GM20000 (cell line): ENCODE measurements around the gene SENP1.

Experiments
- DNase-seq: peaks from one replicate; pipeline ENCODE4 v3.0.0; 2012; ENCODE audit warnings: low spot score
- TF ChIP-seq, protein P1 (sequence below): IDR thresholded peaks from 2 replicates; pipeline ENCODE4 v1.5.1; 2012; ENCODE audit warnings: mild to moderate bottlenecking, control low read depth; ENCODE audit errors: extremely low read depth, missing control alignments

SENP1 gene

DNA sequence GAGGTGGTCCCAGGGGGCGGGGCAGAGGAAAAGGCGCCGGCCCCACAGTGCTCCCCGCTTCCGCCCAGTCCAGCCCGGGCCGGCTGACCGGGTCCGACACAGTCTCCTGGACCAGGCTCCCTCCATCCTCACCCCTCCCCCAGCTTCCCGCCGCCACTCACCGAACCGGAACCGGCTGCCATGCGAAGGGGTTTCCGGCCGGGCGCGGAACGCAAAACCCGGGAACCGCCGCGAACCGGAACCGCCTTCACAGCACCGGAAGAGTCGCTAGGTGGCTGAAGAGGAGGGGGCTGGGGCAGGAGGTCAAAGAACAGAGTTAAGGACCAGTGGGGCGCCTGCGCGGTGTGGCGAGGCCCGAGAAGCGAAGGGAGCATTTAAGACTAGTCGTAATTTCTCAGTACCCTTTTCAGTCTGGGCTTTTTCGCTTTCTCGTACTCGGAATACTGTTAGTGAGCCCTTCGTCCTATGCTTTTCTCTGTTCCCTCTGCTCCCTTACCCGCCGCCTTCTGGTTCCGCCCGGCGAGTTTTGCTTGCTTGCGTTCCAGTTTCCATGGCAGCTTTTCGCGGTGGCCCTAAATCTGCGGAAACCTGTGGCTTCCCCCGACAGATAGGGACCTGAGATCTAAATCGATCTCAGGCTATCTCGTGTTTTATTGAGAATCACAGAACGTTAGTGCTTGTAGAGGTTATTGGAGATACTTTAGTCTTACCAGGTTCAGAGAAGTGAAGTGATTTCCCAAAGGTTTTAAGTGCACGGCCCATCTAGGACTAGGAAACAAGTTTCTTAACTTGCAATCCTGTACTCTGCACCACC lies at the start of gene SENP1:
TSS of gene SENP1 (minus strand) at position 213 of the 814 bp plus-strand sequence. CDS start 4,607 bp downstream, outside the sequence.
- TF ChIP-seq, protein P1, sequence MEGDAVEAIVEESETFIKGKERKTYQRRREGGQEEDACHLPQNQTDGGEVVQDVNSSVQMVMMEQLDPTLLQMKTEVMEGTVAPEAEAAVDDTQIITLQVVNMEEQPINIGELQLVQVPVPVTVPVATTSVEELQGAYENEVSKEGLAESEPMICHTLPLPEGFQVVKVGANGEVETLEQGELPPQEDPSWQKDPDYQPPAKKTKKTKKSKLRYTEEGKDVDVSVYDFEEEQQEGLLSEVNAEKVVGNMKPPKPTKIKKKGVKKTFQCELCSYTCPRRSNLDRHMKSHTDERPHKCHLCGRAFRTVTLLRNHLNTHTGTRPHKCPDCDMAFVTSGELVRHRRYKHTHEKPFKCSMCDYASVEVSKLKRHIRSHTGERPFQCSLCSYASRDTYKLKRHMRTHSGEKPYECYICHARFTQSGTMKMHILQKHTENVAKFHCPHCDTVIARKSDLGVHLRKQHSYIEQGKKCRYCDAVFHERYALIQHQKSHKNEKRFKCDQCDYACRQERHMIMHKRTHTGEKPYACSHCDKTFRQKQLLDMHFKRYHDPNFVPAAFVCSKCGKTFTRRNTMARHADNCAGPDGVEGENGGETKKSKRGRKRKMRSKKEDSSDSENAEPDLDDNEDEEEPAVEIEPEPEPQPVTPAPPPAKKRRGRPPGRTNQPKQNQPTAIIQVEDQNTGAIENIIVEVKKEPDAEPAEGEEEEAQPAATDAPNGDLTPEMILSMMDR = no peak
- peak; percentile 87 for DNase-seq

DNA sequence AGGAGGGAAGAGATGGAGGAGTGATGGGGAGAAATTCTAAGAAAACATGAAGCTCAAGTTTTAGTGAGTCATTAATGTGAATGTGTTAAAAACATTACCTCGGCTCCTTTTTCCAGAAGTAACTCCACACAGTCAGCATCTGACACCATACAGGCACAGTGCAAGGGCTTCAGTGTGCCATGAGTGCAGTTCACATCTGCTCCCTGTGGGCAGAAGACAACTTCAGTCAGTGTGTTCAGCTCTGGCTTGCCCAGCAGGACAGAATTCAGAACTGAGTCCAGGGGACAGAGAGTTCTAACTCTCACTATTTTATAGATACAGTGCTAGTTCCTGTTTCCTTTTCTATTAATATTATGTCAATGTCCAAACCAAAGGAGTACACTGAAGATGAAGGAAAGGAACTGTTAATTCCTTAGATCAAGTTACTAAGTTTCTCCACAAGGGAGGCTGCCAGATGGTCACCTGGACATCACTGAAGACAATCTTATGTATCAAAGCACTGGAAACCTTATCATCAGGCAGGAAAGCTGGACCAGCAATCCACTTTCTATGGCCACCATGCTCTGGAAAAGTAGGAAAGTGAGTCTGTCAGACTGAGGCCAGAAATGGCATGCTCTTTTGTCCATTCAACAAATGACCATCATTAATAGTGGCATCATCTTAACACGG lies 45.4 kb upstream of the SENP1 start:
- DNase-seq = no peak
- TF ChIP-seq, protein P1 = no peak

DNA sequence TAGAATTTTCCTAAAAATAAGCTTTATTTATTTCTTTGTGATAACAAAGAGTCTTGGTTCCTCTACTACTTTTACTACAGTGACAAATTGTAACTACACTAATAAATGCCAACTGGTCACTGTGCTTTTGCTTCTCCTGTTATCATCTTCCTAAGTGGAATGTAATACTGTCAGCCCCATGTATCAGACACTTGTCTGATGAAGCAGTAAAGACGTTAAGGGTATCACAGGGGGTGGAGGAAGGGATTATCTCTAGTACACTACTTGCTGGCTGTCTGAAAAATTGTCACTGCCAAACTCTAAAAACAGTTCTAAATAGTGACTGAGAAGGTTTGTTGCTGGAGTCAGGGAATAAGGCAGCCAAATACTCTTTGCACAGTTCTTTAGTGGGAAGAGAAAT lies 40.1 kb upstream of the SENP1 start:
- DNase-seq = no peak
- TF ChIP-seq, protein P1 = no peak

DNA sequence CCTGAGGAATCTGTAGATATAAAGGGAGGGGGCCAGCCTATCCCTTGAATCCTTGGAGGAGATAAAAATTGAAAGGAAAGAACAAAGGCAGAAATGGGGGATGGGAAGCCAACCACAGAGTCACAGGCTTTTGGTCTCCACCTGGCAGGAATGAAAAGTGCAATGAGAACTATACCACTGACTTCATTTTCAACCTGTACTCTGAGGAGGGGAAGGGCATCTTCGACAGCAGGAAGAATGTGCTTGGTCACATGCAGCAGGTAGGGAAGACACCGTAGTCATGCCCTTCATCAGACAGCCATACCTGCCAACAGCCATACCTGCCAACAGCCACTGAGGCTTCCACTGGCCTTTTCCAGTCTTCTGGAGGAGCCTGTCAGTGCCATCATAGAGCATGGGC lies 38.0 kb upstream of the SENP1 start:
- TF ChIP-seq, protein P1 = no peak
- DNase-seq = no peak

DNA sequence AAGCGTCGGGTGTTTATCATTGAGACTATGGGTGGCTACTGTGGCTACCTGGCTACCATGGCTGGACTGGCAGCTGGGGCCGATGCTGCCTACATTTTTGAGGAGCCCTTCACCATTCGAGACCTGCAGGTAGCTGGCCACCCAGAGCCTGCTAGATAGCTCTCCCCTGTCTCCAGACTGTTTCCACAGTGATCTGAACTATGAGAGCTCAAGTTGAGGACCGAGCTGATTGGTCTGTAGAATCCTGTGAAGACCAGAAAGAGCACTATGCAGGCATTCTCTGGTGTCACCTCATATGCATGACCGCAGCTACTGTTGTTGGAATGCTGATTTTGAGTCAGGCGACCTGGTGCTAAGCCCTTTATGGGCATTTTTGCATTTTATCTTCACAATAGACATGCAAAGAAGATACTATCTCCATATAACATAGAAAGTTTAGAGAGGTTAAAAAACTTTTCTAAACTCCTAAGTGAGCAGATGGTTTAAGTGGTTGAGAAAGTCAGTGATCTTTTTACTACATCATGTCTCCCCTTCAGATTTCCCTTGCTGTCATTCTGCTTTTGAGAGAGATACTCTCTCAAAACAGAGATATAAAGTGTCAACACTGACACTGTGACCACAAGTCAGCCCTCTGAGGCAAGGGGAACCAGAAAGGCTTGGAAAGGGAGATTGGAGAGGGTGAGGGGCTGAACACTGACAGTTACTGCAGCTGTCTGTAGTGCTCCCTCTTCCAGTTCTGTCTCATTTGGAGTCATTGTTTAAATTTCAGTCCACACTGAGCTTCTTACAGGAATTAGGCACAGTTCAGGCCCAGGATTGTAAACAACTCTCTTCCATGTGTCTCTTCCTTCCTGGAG lies 37.2 kb upstream of the SENP1 start:
- TF ChIP-seq, protein P1 = no peak
- DNase-seq = no peak

DNA sequence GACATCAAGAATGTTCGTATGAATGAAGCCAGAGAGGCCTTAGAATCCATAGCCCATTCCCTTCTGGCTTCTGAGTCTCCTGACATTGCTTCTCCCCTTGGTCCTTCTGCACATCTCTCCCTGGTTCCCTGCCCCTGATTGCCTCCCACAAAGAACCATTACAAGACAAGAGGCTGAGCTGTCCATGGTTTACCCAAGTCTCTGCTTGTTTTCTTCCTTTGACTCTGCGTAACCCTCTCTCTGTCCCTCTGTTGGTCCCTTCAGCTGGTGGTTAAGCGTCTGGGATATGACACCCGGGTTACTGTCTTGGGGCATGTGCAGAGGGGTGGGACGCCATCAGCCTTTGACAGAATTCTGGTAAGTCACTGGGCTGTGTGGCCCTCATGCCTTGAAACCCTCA lies 29.1 kb upstream of the SENP1 start:
- DNase-seq = no peak
- TF ChIP-seq, protein P1 = no peak
